ENCODE measurements around the gene GDPGP1. TPM values are rescaled to one million over a fixed set of nuclear protein-coding genes. Genes with fewer than 3 reads are reported as not detected.
"Not testable (repeated sequence)": the region's sequence is repeated elsewhere in the genome, so short reads cannot be mapped to it uniquely, and the experiment has no call there.

GDPGP1 gene
- polyA plus RNA-seq (ENCODE audit: insufficient read depth in 1 of 5, insufficient read length in 5 of 5, low replicate concordance in 1 of 5), result 1 to 10 TPM; 1.7 to 4.6 (median 4.3) TPM
- long read RNA-seq, donor 1, partial matches to known transcripts, result 0 of 1 reads
- long read RNA-seq, donor 1, other reads (novel, unspliced or antisense), result 0 of 1 reads
- long read RNA-seq, donor 2, result 0 reads
- long read RNA-seq, donor 3, partial matches to known transcripts, result 0 of 1 reads
- long read RNA-seq, donor 3, other reads (novel, unspliced or antisense), result 0 of 1 reads
- long read RNA-seq, donor 4, result 0 reads
- long read RNA-seq, donor 5, result 0 reads
- long read RNA-seq, donor 6, partial matches to known transcripts, result 102 of 167 reads
- long read RNA-seq, donor 6, other reads (novel, unspliced or antisense), result 62 of 167 reads
- long read RNA-seq, donor 7, result 0 reads
- long read RNA-seq, donor 8, partial matches to known transcripts, result 0 of 2 reads
- long read RNA-seq, donor 8, other reads (novel, unspliced or antisense), result 0 of 2 reads

GRCh38 chr15:90234096-90234988 is at the start of gene GDPGP1:
Gene GDPGP1, plus strand, starts transcription at chr15:90234209. Its CDS starts 6,700 bp downstream, at chr15:90240909.
- DNase-seq, result no peak

GRCh38 chr15:90184786-90185704 is 49.0 kb upstream of the GDPGP1 start:
- peak; percentile 24 to 51 for DNase-seq

- no peak for DNase-seq
Measured at GRCh38 chr15:90187257-90187868, 46.6 kb upstream of the GDPGP1 start.

- not testable (repeated sequence) for DNase-seq
Measured at GRCh38 chr15:90188065-90188464, 45.9 kb upstream of the GDPGP1 start.

- no peak for DNase-seq
Measured at GRCh38 chr15:90188914-90189748, 44.9 kb upstream of the GDPGP1 start.

GRCh38 chr15:90189781-90190467 is 44.1 kb upstream of the GDPGP1 start:
- DNase-seq, result no peak

- no peak for DNase-seq
Measured at GRCh38 chr15:90190606-90191343, 43.2 kb upstream of the GDPGP1 start.

- DNase-seq, result no peak
Measured at GRCh38 chr15:90191344-90191687, 42.7 kb upstream of the GDPGP1 start.

GRCh38 chr15:90191794-90192509 is 42.1 kb upstream of the GDPGP1 start:
- peak in 1 of 2 donors; percentile 67 for DNase-seq

- no peak for DNase-seq
Measured at GRCh38 chr15:90192961-90193786, 40.8 kb upstream of the GDPGP1 start.

- DNase-seq, result no peak
Measured at GRCh38 chr15:90194655-90195054, 39.4 kb upstream of the GDPGP1 start.

- DNase-seq, result no peak
Measured at GRCh38 chr15:90200534-90201129, 33.4 kb upstream of the GDPGP1 start.

GRCh38 chr15:90201130-90201943 is 32.7 kb upstream of the GDPGP1 start, which contains the start of gene SEMA4B:
Gene SEMA4B, plus strand, starts transcription at chr15:90201330. Its CDS starts 249 bp downstream, at chr15:90201579.
- peak; percentile 72 to 78 for DNase-seq

GRCh38 chr15:90201944-90202375 is 32.0 kb upstream of the GDPGP1 start:
- no peak for DNase-seq

GRCh38 chr15:90202929-90203328 is 31.1 kb upstream of the GDPGP1 start:
- DNase-seq, result no peak
